SK-N-SH (cell line): ENCODE measurements around the gene SF3B5. TPM values are rescaled to one million over a fixed set of nuclear protein-coding genes. Genes with fewer than 3 reads are reported as not detected.

Experiments used
- CTCF ChIA-PET: fragments of 300-600, 350-600 bp; formaldehyde crosslinking; extraction: SDS; loops from one replicate; lab custom pipeline; 2021; lab: Yijun Ruan, JAX
- POLR2A ChIA-PET: fragments of 350-600 bp; sonication (Branson Sonifier 250); formaldehyde crosslinking; extraction: SDS; loops from one replicate; lab custom pipeline; 2020; ENCODE audit warnings: antibody characterized with exemption, inconsistent platforms; lab: Yijun Ruan, JAX
- DNase-seq: peaks from one replicate; pipeline ENCODE4 v3.0.0; 2012
- H2AFZ ChIP-seq: fragments of 200-600 bp; sonication (generic); 2 replicates; pipeline ENCODE4 v1.8.1; 2016; ENCODE audit warnings: antibody characterized with exemption, mild to moderate bottlenecking, low read depth
- H3F3A ChIP-seq: fragments of 200-600 bp; sonication (generic); replicated peaks from 2 replicates; pipeline ENCODE3; 2016; ENCODE audit warnings: antibody characterized with exemption, mild to moderate bottlenecking; ENCODE audit not compliant: insufficient read depth
- H3K27ac ChIP-seq, 2 experiments: fragments of 200-500 bp in 1 of 2; fragments of 200-600 bp in 1 of 2; sonication (Bioruptor generic) in 1 of 2; sonication (generic), shearing (Covaris generic) in 1 of 2; 2 replicates each; pipeline versions ENCODE4 v1.5.1 to v1.6.1; 2014 to 2016; ENCODE audit warnings: low read depth in 2 of 2, inconsistent platforms in 1 of 2, low read length in 1 of 2, mild to moderate bottlenecking in 1 of 2, mixed read lengths in 1 of 2
- H3K27me3 ChIP-seq: fragments of 200-600 bp; sonication (generic), shearing (Covaris generic); 2 replicates; pipeline ENCODE4 v1.6.1; 2016; ENCODE audit warnings: mixed run types; ENCODE audit not compliant: insufficient read depth
- H3K36me3 ChIP-seq, 2 experiments: fragments of 200-500 bp in 1 of 2; fragments of 200-600 bp in 1 of 2; sonication (Bioruptor generic) in 1 of 2; sonication (generic) in 1 of 2; replicated peaks in 1 of 2; 2 replicates each; pipeline versions ENCODE3 to v1.5.1; 2014 to 2016; ENCODE audit warnings: low read length in 1 of 2, mild to moderate bottlenecking in 1 of 2; ENCODE audit not compliant: insufficient read depth in 2 of 2, control insufficient read depth in 1 of 2
- H3K4me1 ChIP-seq, 2 experiments: fragments of 200-500 bp in 1 of 2; fragments of 200-600 bp in 1 of 2; sonication (Bioruptor generic) in 1 of 2; sonication (generic), shearing (Covaris generic) in 1 of 2; 2 replicates each; pipeline versions ENCODE4 v1.5.1 to v1.6.1; 2014 to 2016; ENCODE audit warnings: low read depth in 1 of 2, low read length in 1 of 2, mixed run types in 1 of 2; ENCODE audit not compliant: insufficient read depth in 2 of 2, control insufficient read depth in 1 of 2
- H3K4me2 ChIP-seq: fragments of 200-600 bp; sonication (generic), shearing (Covaris generic); 2 replicates; pipeline ENCODE4 v1.6.1; 2017; ENCODE audit warnings: mixed run types
- H3K4me3 ChIP-seq, 2 experiments: fragments of 200-500 bp in 1 of 2; fragments of 200-600 bp in 1 of 2; sonication (Bioruptor generic) in 1 of 2; sonication (generic), shearing (Covaris generic) in 1 of 2; 2 replicates each; pipeline versions ENCODE4 v1.5.1 to v1.8.1; 2014 to 2016; ENCODE audit warnings: low read depth in 2 of 2, inconsistent platforms in 1 of 2, low read length in 1 of 2, mild to moderate bottlenecking in 1 of 2, mixed read lengths in 1 of 2, moderate library complexity in 1 of 2
- H3K79me2 ChIP-seq: fragments of 200-600 bp; sonication (generic); 2 replicates; pipeline ENCODE4 v1.8.1; 2017; ENCODE audit warnings: mild to moderate bottlenecking; ENCODE audit not compliant: insufficient read depth
- H3K9ac ChIP-seq: fragments of 200-600 bp; sonication (generic); 2 replicates; pipeline ENCODE4 v1.6.1; 2017; ENCODE audit warnings: mixed run types
- H3K9me2 ChIP-seq: fragments of 200-600 bp; sonication (generic); 2 replicates; pipeline ENCODE4 v1.6.1; 2017; ENCODE audit warnings: mixed run types
- H3K9me3 ChIP-seq: fragments of 200-600 bp; sonication (generic); 2 replicates; pipeline ENCODE4 v1.6.1; 2017; ENCODE audit warnings: mixed run types, mild to moderate bottlenecking, moderate library complexity
- H4K20me1 ChIP-seq: fragments of 200-600 bp; sonication (generic); 2 replicates; pipeline ENCODE4 v1.6.1; 2017; ENCODE audit warnings: mild to moderate bottlenecking, mixed run types; ENCODE audit not compliant: insufficient read depth
- EP300 ChIP-seq, 2 experiments: IDR thresholded peaks; 2 replicates each; pipeline versions ENCODE4 v1.4.0 to v1.6.1; 2012; ENCODE audit warnings: borderline replicate concordance in 1 of 2, low read depth in 1 of 2, low read length in 1 of 2
- EZH2phosphoT487 ChIP-seq: fragments of 200-600 bp; sonication (generic); IDR thresholded peaks from 2 replicates; pipeline ENCODE4 v1.6.1; 2017; ENCODE audit warnings: low read depth, mixed run types, mild to moderate bottlenecking, antibody characterized with exemption, moderate library complexity, borderline replicate concordance
- FOXJ3 ChIP-seq: sonication (generic); formaldehyde crosslinking; IDR thresholded peaks from 2 replicates; pipeline ENCODE4 v1.5.1; 2020; ENCODE audit warnings: mild to moderate bottlenecking, missing genetic modification reagents
- GABPA ChIP-seq: IDR thresholded peaks from 2 replicates; pipeline ENCODE4 v1.4.0; 2012; ENCODE audit warnings: low read depth, mild to moderate bottlenecking
- GATA2 ChIP-seq: sonication (generic); formaldehyde crosslinking; IDR thresholded peaks from 2 replicates; pipeline ENCODE4 v1.5.0; 2020; ENCODE audit warnings: mild to moderate bottlenecking, missing genetic modification reagents
- MEF2A ChIP-seq: IDR thresholded peaks from 2 replicates; pipeline ENCODE4 v1.4.0; 2012; ENCODE audit warnings: low read depth, borderline replicate concordance
- MXI1 ChIP-seq: IDR thresholded peaks from 2 replicates; pipeline ENCODE4 v1.6.1; 2012; ENCODE audit warnings: mild to moderate bottlenecking, low read depth, low read length, improper control_type of control experiment
- NRF1 ChIP-seq: IDR thresholded peaks from 2 replicates; pipeline ENCODE4 v1.6.1; 2012; ENCODE audit warnings: low read depth, mild to moderate bottlenecking, low read length
- POLR2AphosphoS5 ChIP-seq: IDR thresholded peaks from 2 replicates; pipeline ENCODE4 v1.6.1; 2012; ENCODE audit warnings: low read depth, low read length
- RFX5 ChIP-seq: IDR thresholded peaks from 2 replicates; pipeline ENCODE4 v1.6.1; 2012; ENCODE audit warnings: mild to moderate bottlenecking, improper control_type of control experiment, low read length
- RXRA ChIP-seq: IDR thresholded peaks from 2 replicates; pipeline ENCODE4 v1.4.0; 2012; ENCODE audit warnings: low read depth, mild to moderate bottlenecking, borderline replicate concordance
- SMC3 ChIP-seq: IDR thresholded peaks from 2 replicates; pipeline ENCODE4 v1.6.1; 2012; ENCODE audit warnings: low read depth, low read length, improper control_type of control experiment
- TAF1 ChIP-seq: IDR thresholded peaks from 2 replicates; pipeline ENCODE4 v1.6.1; 2012; ENCODE audit warnings: low read depth, mild to moderate bottlenecking, low read length, moderate library complexity, borderline replicate concordance
- TCF12 ChIP-seq: IDR thresholded peaks from 2 replicates; pipeline ENCODE4 v1.4.0; 2012
- TEAD4 ChIP-seq: IDR thresholded peaks from 2 replicates; pipeline ENCODE4 v1.4.0; 2012; ENCODE audit warnings: mild to moderate bottlenecking, borderline replicate concordance; ENCODE audit not compliant: insufficient read depth
- WGBS: methylation state at CpG from one replicate; pipeline ENCODE4 v1.1.6; 2017; ENCODE audit warnings: low lambda C conversion rate; 5-methylcytosine and 5-hydroxymethylcytosine counted together
- polyA plus RNA-seq, 3 experiments: library from polyadenylated mRNA; depleted of rRNA; stranded (reverse); fragments of >200 nt; gene quantifications; 2 replicates each; pipeline ENCODE4 v1.2.3, GENCODE V29; 2012
- TF ChIP-seq, protein P1 (sequence below): IDR thresholded peaks from 2 replicates; pipeline ENCODE4; 2012
- TF ChIP-seq, protein P2 (sequence below): IDR thresholded peaks from 2 replicates; pipeline ENCODE4 v1.4.0; 2012; ENCODE audit warnings: low read depth
- TF ChIP-seq, protein P3 (sequence below): fragments of 200-600 bp; sonication (generic); IDR thresholded peaks from 2 replicates; pipeline ENCODE4 v1.6.1; 2017; ENCODE audit warnings: antibody characterized with exemption, mild to moderate bottlenecking, moderate library complexity
- TF ChIP-seq, protein P4 (sequence below): IDR thresholded peaks from 2 replicates; pipeline ENCODE4 v1.6.1; 2012; ENCODE audit warnings: mild to moderate bottlenecking, low read depth, low read length, moderate library complexity
- TF ChIP-seq, protein P5 (sequence below): fragments of 150-350 bp; IDR thresholded peaks from 2 replicates; pipeline ENCODE4 v1.6.1; 2016; ENCODE audit warnings: mild to moderate bottlenecking, low read depth, low read length
- TF ChIP-seq, protein P6 (sequence below): IDR thresholded peaks from 2 replicates; pipeline ENCODE4 v1.4.0; 2012; ENCODE audit warnings: low read depth, borderline replicate concordance

The SF3B5 gene
- 281 and 316 TPM in 2 replicates for polyA plus RNA-seq (2012; rRNA removed)
- polyA plus RNA-seq (2012; cell fraction: cytosol; rRNA removed) = 203 and 268 TPM in 2 replicates
- polyA plus RNA-seq (2012; cell fraction: nucleus; rRNA removed) = 115 and 168 TPM in 2 replicates

DNA sequence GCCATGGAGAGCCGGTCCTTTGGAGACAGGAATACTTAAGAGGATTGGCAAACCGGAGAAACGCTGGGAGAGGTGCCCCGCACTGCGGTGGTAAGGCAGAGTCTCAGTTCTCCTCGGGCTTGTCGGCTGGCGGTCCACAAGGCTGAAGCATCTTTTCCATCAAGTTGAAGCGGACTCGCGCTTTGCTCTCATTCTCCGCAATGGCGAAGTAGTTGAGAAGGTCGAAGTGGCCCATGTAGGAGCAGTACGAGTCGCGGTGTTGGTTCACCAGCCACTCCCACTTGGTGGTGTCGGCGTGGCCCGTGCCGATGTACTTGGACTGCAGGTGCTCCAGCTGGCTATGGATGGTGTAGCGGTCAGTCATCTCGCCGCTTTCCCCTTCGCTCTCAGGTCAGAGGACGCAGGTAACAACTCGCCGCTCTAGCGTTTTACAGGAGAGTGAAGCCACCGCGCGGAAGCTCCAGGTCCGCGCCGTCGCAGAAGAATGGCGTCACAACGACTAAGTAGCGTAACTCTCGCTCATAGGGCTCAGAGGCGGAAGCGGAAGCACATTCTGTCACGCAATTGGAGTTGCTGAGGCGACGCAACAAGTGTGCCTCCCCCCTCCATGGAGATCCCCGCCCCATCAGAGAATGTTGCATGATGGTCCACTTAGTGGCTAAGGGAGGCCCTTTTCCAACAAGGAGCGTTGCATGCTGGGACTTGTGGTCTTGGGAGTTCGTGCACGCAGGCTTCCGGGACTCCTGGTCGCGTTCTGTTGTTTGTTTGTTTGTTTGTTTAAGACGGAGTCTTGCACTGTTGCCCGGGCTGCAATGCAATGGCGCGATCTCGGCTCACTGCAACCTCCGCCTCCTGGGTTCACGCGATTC lies at the start of gene SF3B5:
SF3B5 (minus strand) TSS at position 440 of the 869 bp plus-strand sequence; CDS start at position 364, 76 bp downstream.
- H3K27me3 ChIP-seq = no peaks in the 10 kb centered on the region
- H3K27ac ChIP-seq = peak within 1 kb of the TSS; percentile 78 to 80; a peak in 3 of 4 replicates
- H3K9me2 ChIP-seq = no peaks in the 10 kb centered on the region
- no peaks in the 10 kb centered on the region for H3F3A ChIP-seq
- H3K9ac ChIP-seq = peak within 1 kb of the TSS; percentile 85
- peak within 1 kb of the TSS; percentile 99 for H2AFZ ChIP-seq
- peak; percentile 90 for DNase-seq
- H3K4me3 ChIP-seq = peak within 1 kb of the TSS; percentile 91 to 100
- POLR2A ChIA-PET = interaction anchor here (0.7 kb wide), 1 partner anchor 121 kb away, joined by 3 read pairs; no protein-coding TSS in a partner anchor
- WGBS = 0% methylated on average over 14 of the region's 60 CpGs
- H4K20me1 ChIP-seq = no peaks in the 10 kb centered on the region
- peaks cover 28% of the 10 kb centered on the region for H3K79me2 ChIP-seq
- no peaks in the 10 kb centered on the region for H3K9me3 ChIP-seq
- H3K4me2 ChIP-seq = peak within 1 kb of the TSS; percentile 91
- CTCF ChIA-PET = interaction anchor here (0.9 to 1.0 kb wide), 2 partner anchors 10 to 520 kb away, joined by 3 read pairs; no protein-coding TSS in a partner anchor
- peaks cover 0 to 16% of the 10 kb centered on the region in 2 experiments; a peak in 2 of 4 replicates for H3K4me1 ChIP-seq
- peaks cover 3 to 8% of the 10 kb centered on the region in 2 experiments for H3K36me3 ChIP-seq
- TF ChIP-seq, protein P1, sequence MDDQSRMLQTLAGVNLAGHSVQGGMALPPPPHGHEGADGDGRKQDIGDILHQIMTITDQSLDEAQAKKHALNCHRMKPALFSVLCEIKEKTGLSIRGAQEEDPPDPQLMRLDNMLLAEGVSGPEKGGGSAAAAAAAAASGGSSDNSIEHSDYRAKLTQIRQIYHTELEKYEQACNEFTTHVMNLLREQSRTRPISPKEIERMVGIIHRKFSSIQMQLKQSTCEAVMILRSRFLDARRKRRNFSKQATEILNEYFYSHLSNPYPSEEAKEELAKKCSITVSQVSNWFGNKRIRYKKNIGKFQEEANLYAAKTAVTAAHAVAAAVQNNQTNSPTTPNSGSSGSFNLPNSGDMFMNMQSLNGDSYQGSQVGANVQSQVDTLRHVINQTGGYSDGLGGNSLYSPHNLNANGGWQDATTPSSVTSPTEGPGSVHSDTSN = no peak
- TF ChIP-seq EZH2phosphoT487 = no peak
- TF ChIP-seq SMC3 = no peak
- TF ChIP-seq GATA2 (CRISPR knock-in tag) = no peak
- TF ChIP-seq FOXJ3 (CRISPR knock-in tag) = no peak
- TF ChIP-seq EP300 (IDR thresholded peaks at IDR 0.05; ENCODE audit: borderline replicate concordance in 1 of 2, low read depth in 1 of 2, low read length in 1 of 2) = no peak
- TF ChIP-seq, protein P2, sequence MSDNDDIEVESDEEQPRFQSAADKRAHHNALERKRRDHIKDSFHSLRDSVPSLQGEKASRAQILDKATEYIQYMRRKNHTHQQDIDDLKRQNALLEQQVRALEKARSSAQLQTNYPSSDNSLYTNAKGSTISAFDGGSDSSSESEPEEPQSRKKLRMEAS = peak; percentile 60; the same call in 1 of the 2 replicates
- TF ChIP-seq, protein P3, sequence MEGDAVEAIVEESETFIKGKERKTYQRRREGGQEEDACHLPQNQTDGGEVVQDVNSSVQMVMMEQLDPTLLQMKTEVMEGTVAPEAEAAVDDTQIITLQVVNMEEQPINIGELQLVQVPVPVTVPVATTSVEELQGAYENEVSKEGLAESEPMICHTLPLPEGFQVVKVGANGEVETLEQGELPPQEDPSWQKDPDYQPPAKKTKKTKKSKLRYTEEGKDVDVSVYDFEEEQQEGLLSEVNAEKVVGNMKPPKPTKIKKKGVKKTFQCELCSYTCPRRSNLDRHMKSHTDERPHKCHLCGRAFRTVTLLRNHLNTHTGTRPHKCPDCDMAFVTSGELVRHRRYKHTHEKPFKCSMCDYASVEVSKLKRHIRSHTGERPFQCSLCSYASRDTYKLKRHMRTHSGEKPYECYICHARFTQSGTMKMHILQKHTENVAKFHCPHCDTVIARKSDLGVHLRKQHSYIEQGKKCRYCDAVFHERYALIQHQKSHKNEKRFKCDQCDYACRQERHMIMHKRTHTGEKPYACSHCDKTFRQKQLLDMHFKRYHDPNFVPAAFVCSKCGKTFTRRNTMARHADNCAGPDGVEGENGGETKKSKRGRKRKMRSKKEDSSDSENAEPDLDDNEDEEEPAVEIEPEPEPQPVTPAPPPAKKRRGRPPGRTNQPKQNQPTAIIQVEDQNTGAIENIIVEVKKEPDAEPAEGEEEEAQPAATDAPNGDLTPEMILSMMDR = no peak
- TF ChIP-seq, protein P4, sequence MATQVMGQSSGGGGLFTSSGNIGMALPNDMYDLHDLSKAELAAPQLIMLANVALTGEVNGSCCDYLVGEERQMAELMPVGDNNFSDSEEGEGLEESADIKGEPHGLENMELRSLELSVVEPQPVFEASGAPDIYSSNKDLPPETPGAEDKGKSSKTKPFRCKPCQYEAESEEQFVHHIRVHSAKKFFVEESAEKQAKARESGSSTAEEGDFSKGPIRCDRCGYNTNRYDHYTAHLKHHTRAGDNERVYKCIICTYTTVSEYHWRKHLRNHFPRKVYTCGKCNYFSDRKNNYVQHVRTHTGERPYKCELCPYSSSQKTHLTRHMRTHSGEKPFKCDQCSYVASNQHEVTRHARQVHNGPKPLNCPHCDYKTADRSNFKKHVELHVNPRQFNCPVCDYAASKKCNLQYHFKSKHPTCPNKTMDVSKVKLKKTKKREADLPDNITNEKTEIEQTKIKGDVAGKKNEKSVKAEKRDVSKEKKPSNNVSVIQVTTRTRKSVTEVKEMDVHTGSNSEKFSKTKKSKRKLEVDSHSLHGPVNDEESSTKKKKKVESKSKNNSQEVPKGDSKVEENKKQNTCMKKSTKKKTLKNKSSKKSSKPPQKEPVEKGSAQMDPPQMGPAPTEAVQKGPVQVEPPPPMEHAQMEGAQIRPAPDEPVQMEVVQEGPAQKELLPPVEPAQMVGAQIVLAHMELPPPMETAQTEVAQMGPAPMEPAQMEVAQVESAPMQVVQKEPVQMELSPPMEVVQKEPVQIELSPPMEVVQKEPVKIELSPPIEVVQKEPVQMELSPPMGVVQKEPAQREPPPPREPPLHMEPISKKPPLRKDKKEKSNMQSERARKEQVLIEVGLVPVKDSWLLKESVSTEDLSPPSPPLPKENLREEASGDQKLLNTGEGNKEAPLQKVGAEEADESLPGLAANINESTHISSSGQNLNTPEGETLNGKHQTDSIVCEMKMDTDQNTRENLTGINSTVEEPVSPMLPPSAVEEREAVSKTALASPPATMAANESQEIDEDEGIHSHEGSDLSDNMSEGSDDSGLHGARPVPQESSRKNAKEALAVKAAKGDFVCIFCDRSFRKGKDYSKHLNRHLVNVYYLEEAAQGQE = no peak
- TF ChIP-seq MEF2A = no peak
- TF ChIP-seq RFX5 = peak; percentile 82
- TF ChIP-seq, protein P5, sequence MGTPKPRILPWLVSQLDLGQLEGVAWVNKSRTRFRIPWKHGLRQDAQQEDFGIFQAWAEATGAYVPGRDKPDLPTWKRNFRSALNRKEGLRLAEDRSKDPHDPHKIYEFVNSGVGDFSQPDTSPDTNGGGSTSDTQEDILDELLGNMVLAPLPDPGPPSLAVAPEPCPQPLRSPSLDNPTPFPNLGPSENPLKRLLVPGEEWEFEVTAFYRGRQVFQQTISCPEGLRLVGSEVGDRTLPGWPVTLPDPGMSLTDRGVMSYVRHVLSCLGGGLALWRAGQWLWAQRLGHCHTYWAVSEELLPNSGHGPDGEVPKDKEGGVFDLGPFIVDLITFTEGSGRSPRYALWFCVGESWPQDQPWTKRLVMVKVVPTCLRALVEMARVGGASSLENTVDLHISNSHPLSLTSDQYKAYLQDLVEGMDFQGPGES = peak; percentile 37; the same call in 1 of the 2 replicates
- TF ChIP-seq NRF1 = no peak
- TF ChIP-seq TEAD4 = no peak
- TF ChIP-seq TAF1 = peak; percentile 94
- TF ChIP-seq, protein P6, sequence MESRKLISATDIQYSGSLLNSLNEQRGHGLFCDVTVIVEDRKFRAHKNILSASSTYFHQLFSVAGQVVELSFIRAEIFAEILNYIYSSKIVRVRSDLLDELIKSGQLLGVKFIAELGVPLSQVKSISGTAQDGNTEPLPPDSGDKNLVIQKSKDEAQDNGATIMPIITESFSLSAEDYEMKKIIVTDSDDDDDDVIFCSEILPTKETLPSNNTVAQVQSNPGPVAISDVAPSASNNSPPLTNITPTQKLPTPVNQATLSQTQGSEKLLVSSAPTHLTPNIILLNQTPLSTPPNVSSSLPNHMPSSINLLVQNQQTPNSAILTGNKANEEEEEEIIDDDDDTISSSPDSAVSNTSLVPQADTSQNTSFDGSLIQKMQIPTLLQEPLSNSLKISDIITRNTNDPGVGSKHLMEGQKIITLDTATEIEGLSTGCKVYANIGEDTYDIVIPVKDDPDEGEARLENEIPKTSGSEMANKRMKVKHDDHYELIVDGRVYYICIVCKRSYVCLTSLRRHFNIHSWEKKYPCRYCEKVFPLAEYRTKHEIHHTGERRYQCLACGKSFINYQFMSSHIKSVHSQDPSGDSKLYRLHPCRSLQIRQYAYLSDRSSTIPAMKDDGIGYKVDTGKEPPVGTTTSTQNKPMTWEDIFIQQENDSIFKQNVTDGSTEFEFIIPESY = no peak
- peak; percentile 80 for TF ChIP-seq GABPA
- TF ChIP-seq POLR2AphosphoS5 = peak; percentile 91
- TF ChIP-seq TCF12 = no peak
- peak; percentile 89 for TF ChIP-seq MXI1
- no peak for TF ChIP-seq RXRA
